ENCODE measurements around the gene G0S2.

- TF ChIP-seq, protein P1, sequence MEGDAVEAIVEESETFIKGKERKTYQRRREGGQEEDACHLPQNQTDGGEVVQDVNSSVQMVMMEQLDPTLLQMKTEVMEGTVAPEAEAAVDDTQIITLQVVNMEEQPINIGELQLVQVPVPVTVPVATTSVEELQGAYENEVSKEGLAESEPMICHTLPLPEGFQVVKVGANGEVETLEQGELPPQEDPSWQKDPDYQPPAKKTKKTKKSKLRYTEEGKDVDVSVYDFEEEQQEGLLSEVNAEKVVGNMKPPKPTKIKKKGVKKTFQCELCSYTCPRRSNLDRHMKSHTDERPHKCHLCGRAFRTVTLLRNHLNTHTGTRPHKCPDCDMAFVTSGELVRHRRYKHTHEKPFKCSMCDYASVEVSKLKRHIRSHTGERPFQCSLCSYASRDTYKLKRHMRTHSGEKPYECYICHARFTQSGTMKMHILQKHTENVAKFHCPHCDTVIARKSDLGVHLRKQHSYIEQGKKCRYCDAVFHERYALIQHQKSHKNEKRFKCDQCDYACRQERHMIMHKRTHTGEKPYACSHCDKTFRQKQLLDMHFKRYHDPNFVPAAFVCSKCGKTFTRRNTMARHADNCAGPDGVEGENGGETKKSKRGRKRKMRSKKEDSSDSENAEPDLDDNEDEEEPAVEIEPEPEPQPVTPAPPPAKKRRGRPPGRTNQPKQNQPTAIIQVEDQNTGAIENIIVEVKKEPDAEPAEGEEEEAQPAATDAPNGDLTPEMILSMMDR (optimal IDR thresholded peaks at IDR 0.05 in 1 of 3, IDR thresholded peaks at IDR 0.05 in 1 of 3, conservative IDR thresholded peaks at IDR 0.05 in 1 of 3; ENCODE audit: extremely low read depth in 1 of 3, insufficient read depth in 2 of 3, low read length in 3 of 3) = no peak
- TF ChIP-seq EZH2 (IDR thresholded peaks at IDR 0.05; ENCODE audit: low read length) = no peak
These were observed 26.1 kb upstream of the G0S2 start for GRCh38 chr1:209648931-209649776.
